GM12864 (cell line): ENCODE data around the gene ERF.

Experiments used
- DNase-seq: peaks from one replicate; pipeline ENCODE4 v3.0.0-alpha.2; 2011; ENCODE audit warnings: low read depth
- H3K4me3 ChIP-seq: 2 replicates; pipeline ENCODE4 v1.5.1; 2011; ENCODE audit warnings: mild to moderate bottlenecking, low read depth, low read length, control low read depth
- TF ChIP-seq, protein P1 (sequence below): IDR thresholded peaks from 2 replicates; pipeline ENCODE4 v1.5.1; 2011; ENCODE audit warnings: low read depth, mild to moderate bottlenecking, moderate library complexity, low read length, control low read depth, inconsistent platforms; ENCODE audit errors: missing control alignments

The ERF gene

DNA sequence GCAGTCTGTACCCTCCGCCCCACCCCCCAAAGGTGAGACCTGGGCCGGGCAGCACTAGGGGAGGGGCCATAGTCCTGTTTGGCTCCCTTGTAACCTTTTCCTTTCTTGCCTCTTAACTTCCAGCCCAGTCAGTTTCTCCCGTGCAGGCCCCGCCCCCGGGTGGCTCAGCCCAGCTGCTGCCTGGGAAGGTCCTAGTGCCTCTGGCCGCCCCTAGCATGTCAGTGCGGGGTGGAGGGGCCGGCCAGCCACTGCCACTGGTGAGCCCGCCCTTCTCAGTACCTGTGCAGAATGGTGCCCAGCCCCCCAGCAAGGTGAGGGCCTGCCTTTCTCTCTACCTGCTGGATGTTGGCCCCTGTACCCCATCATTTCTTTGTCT is 36.5 kb upstream of the ERF start:
- H3K4me3 ChIP-seq = no peak overlapping the region
- DNase-seq = no peak
- TF ChIP-seq, protein P1, sequence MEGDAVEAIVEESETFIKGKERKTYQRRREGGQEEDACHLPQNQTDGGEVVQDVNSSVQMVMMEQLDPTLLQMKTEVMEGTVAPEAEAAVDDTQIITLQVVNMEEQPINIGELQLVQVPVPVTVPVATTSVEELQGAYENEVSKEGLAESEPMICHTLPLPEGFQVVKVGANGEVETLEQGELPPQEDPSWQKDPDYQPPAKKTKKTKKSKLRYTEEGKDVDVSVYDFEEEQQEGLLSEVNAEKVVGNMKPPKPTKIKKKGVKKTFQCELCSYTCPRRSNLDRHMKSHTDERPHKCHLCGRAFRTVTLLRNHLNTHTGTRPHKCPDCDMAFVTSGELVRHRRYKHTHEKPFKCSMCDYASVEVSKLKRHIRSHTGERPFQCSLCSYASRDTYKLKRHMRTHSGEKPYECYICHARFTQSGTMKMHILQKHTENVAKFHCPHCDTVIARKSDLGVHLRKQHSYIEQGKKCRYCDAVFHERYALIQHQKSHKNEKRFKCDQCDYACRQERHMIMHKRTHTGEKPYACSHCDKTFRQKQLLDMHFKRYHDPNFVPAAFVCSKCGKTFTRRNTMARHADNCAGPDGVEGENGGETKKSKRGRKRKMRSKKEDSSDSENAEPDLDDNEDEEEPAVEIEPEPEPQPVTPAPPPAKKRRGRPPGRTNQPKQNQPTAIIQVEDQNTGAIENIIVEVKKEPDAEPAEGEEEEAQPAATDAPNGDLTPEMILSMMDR = no peak

DNA sequence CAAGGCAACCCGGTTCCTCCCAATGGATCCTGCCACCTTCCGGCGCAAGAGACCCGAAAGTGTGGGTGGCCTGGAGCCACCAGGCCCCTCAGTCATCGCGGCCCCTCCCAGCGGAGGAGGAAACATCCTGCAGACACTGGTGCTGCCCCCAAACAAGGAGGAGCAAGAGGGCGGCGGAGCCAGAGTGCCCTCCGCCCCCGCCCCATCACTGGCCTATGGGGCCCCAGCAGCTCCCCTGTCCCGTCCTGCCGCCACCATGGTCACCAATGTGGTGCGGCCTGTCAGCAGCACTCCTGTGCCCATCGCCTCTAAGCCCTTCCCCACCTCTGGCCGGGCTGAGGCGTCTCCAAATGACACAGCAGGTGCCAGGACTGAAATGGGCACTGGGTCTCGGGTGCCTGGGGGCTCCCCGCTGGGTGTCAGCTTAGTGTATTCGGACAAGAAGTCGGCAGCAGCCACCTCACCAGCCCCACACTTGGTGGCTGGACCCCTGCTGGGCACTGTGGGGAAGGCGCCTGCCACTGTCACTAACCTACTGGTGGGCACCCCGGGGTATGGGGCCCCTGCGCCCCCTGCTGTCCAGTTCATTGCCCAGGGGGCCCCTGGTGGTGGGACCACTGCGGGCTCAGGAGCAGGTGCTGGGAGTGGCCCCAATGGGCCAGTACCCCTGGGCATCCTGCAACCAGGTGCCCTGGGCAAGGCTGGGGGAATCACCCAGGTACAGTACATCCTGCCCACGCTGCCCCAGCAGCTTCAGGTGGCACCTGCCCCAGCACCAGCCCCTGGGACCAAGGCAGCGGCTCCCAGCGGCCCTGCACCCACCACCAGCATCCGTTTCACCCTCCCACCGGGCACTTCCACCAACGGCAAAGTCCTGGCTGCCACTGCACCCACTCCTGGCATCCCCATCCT is 35.9 kb upstream of the ERF start:
- TF ChIP-seq, protein P1 = peak; percentile 67
- DNase-seq = no peak
- no peak overlapping the region for H3K4me3 ChIP-seq

DNA sequence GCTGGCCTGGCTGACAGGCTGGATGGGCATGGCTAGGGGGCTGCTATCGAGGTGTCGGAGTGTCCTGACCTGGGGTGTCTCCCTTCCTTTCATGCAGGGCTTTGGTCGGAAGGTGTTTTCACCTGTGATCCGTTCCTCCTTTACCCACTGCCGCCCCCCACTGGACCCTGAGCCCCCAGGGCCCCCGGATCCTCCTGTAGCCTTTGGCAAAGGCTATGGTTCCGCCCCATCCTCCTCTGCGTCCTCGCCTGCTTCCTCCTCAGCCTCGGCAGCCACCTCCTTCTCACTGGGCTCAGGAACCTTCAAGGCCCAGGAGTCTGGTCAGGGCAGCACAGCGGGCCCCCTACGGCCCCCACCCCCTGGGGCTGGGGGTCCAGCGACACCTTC is 35.2 kb upstream of the ERF start:
- H3K4me3 ChIP-seq = no peak overlapping the region
- TF ChIP-seq, protein P1 = no peak
- DNase-seq = no peak

DNA sequence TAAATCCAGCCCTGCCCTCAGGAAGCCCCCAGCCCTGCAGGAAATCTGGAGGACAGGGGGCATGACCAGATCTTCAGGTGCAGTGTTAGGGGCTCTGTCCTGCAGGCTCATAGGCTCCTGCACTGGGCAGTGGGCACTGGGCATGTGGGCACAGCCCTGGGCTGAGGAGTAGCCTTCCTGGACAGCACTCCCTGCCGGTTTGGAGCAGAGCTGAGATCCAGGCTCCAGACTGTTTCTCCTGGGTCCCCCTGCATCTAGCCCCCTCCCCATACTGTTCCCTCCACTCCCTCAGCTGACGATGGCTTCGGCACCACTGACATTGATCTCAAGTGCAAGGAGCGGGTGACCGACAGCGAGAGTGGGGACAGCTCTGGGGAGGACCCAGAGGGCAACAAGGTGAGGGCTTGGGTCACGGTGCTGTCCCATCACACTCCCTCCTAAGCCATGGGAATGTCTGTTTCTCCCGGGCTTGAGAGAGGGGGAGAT is 34.7 kb upstream of the ERF start:
- TF ChIP-seq, protein P1 = no peak
- no peak for DNase-seq
- H3K4me3 ChIP-seq = no peak overlapping the region

DNA sequence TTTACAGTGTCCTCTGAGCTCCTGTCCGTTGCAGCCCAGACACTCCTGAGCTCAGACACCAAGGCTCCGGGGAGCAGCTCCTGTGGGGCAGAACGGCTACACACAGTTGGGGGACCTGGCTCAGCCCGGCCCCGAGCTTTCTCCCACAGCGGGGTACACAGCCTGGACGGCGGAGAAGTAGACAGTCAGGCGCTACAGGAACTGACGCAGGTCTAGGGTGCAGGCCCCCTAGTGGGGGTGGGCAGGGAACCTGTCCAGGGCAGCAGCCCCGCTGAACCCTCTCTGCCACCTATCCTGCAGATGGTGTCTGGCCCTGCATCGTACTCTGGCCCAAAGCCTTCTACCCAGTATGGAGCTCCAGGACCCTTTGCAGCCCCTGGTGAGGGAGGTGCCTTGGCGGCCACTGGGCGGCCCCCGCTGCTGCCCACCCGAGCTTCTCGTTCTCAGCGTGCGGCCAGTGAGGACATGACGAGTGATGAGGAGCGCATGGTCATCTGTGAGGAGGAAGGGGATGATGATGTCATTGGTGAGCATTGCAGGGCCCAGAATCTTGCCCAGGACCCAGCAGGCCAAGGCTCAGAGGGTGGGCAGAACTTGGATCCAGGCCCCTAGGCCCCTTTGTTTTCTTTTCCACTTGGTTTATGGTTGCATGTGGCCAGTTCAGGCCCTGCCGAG is 34.1 kb upstream of the ERF start:
- no peak overlapping the region for H3K4me3 ChIP-seq
- DNase-seq = no peak
- TF ChIP-seq, protein P1 = no peak

DNA sequence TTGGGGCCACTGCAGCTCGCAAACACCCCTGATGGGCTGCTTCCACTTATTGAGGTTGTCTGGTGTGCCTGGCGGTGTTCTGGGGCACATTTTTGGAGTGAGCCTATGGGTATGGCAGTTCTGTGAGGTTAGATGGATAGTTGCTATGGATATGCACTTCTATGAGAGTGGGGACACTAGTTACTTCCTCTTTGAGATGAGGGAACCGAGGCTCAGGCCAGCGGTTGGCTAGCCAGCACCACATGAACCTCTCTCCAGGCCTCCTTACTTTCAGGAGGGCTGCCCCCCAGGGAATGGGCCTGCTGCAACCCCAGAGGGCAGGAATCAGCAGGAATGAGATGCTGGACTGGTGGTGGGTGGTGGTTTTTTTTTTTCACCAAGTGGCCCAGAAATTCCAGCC is 33.5 kb upstream of the ERF start:
- no peak for DNase-seq
- TF ChIP-seq, protein P1 = no peak

More for the DNA sequence above, 33.5 kb upstream of the ERF start:
- no peak overlapping the region for H3K4me3 ChIP-seq
